Measurements from ENCODE around the gene TAX1BP3. TPM values are rescaled to one million over a fixed set of nuclear protein-coding genes. Genes with fewer than 3 reads are reported as not detected.

The TAX1BP3 gene
- total and polyA plus RNA-seq, 2 of the 13 experiments (the other 11 are each of a cell fraction or from before 2014, with no cell fraction given) = 16.7 to 45.1 TPM

- no peak for TF ChIP-seq AKNA (CRISPR knock-in tag; IDR thresholded peaks at IDR 0.05; ENCODE audit: borderline replicate concordance)
- no peak for TF ChIP-seq DPF2 (CRISPR knock-in tag; IDR thresholded peaks at IDR 0.05; ENCODE audit: borderline replicate concordance, low read depth)
- no peak for TF ChIP-seq FOXM1 (CRISPR knock-in tag; IDR thresholded peaks at IDR 0.05)
- no peak; the same call in 1 of the 2 replicates for TF ChIP-seq ZBTB7B (CRISPR knock-in tag; IDR thresholded peaks at IDR 0.05)
- no peak for TF ChIP-seq HMG20B (CRISPR knock-in tag; conservative IDR thresholded peaks at IDR 0.05)
- no peak for TF ChIP-seq ZNF503 (CRISPR knock-in tag; IDR thresholded peaks at IDR 0.05)
- TF ChIP-seq ZNF569 (CRISPR knock-in tag; IDR thresholded peaks at IDR 0.05; ENCODE audit: borderline replicate concordance) = 0 out of 2 replicates have a peak, but pooled peaks have one; percentile 35
- no peak for TF ChIP-seq ZNF513 (CRISPR knock-in tag; conservative IDR thresholded peaks at IDR 0.05)
- 0 out of 2 replicates have a peak, but pooled peaks have one; percentile 48 for TF ChIP-seq XBP1 (CRISPR knock-in tag; IDR thresholded peaks at IDR 0.05)
- TF ChIP-seq MEIS2 (CRISPR knock-in tag; IDR thresholded peaks at IDR 0.05) = peak; percentile 73
- peak; percentile 79; the same call in 1 of the 2 replicates for TF ChIP-seq ZNF329 (CRISPR knock-in tag; IDR thresholded peaks at IDR 0.05; ENCODE audit: low read depth)
- no peak for TF ChIP-seq MTF1 (CRISPR knock-in tag; IDR thresholded peaks at IDR 0.05)
- TF ChIP-seq MEIS1 (CRISPR knock-in tag; IDR thresholded peaks at IDR 0.05; ENCODE audit: borderline replicate concordance) = no peak
- TF ChIP-seq CHD2 (IDR thresholded peaks at IDR 0.05; ENCODE audit: low read depth, low read length) = no peak
- TF ChIP-seq PHF5A (CRISPR knock-in tag; IDR thresholded peaks at IDR 0.05; ENCODE audit: low read depth, unreplicated experiment) = no peak
- TF ChIP-seq ZNF256 (CRISPR knock-in tag; conservative IDR thresholded peaks at IDR 0.05) = no peak
- TF ChIP-seq RNF219 (CRISPR knock-in tag; IDR thresholded peaks at IDR 0.05) = no peak
- no peak for TF ChIP-seq CEBPB (IDR thresholded peaks at IDR 0.05; ENCODE audit: borderline replicate concordance, low read depth, low read length)
- TF ChIP-seq FOXA1 (IDR thresholded peaks at IDR 0.05) = no peak
- TF ChIP-seq FOXA1 (CRISPR knock-in tag; IDR thresholded peaks at IDR 0.05) = no peak
Observed at GRCh38 chr17:3636154-3636907, 32.0 kb downstream of the TAX1BP3 start, which contains the start of the genes CTNS and SHPK (continued).
